ENCODE results near the gene ATP2A1. TPM values are rescaled to one million over a fixed set of nuclear protein-coding genes. Genes with fewer than 3 reads are reported as not detected.

The ATP2A1 gene
- total RNA-seq, 1 experiment from 2014 or later, result not detected

GRCh38 chr16:28898942-28899341 is 20.7 kb downstream of the ATP2A1 start:
- no peak for DNase-seq (ENCODE audit: low read depth, low spot score)
- in situ Hi-C loops (cut with HindIII; ENCODE audit: low pct_unique_long_range_greater_than_20kb, low sequenced_read_pairs), result no loop called here

DNA sequence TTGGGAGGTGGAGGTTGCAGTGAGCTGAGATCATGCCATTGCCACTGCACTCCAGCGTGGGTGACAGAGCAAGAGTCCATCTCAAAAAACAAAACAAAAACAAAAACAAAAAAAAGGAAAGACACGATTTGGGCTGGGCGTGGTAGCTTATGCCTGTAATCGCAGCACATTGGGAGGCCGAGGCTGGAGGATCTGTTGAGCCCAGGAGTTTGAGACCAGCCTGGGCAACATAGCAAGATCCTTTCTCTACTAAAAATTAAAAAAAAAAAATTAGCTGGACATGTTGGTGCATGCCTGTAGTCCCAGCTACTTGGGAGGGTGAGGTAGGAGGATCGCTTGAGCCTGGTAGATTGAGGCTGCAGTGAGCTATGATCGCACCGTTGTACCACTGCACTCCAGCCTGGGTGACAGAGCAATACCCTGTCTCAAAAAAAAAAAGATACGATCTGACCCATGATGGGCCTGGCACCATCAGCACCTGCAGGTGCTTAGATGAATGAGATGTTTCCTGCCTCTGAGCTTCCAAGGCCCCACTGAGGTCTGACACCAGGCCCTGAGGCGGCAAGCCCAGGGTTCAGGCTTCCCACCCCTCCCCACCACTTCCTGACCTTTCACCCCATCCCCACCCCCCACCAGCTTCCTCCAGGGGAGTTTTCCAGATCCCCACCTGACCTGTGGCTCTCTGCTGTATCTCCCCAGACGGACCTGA is 21.7 kb downstream of the ATP2A1 start:
- in situ Hi-C loops (cut with HindIII; ENCODE audit: low pct_unique_long_range_greater_than_20kb, low sequenced_read_pairs), result no loop called here

DNA sequence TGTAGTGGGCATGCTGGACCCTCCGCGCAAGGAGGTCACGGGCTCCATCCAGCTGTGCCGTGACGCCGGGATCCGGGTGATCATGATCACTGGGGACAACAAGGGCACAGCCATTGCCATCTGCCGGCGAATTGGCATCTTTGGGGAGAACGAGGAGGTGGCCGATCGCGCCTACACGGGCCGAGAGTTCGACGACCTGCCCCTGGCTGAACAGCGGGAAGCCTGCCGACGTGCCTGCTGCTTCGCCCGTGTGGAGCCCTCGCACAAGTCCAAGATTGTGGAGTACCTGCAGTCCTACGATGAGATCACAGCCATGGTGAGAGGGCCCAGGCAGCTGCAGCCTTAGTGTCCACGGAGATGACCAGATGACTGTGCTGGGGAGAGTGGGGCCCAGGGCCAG is 22.3 kb downstream of the ATP2A1 start:
- in situ Hi-C loops (cut with HindIII; ENCODE audit: low pct_unique_long_range_greater_than_20kb, low sequenced_read_pairs), result no loop called here
- DNase-seq (ENCODE audit: low read depth, low spot score), result no peak

More for the DNA sequence above, 21.7 kb downstream of the ATP2A1 start:
- DNase-seq (ENCODE audit: low read depth, low spot score), result no peak

DNA sequence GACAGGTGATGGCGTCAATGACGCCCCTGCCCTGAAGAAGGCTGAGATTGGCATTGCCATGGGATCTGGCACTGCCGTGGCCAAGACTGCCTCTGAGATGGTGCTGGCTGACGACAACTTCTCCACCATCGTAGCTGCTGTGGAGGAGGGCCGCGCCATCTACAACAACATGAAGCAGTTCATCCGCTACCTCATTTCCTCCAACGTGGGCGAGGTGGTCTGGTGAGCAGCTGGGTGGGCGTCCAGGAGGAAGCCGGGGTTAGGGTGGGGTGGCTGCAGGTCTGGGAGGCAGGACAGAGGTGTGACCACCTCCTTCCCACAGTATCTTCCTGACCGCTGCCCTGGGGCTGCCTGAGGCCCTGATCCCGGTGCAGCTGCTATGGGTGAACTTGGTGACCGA is 23.6 kb downstream of the ATP2A1 start:
- no peak for DNase-seq (ENCODE audit: low read depth, low spot score)
- in situ Hi-C loops (cut with HindIII; ENCODE audit: low pct_unique_long_range_greater_than_20kb, low sequenced_read_pairs), result no loop called here

DNA sequence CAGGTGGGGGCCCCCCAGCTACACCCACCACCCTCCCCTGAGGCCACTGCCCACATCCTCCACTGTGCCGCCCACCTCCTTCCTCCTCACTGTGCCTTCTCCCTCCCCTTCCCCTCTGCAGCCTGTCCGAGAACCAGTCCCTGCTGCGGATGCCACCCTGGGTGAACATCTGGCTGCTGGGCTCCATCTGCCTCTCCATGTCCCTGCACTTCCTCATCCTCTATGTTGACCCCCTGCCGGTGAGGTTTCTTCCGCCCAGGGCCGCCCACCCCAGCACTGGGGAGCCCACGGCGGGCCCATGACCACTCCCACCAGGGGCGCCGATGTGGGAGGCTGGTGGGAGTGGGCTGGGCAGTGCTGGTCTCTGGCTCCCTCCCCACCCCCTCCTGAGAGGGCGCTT is 24.6 kb downstream of the ATP2A1 start:
- in situ Hi-C loops (cut with HindIII; ENCODE audit: low pct_unique_long_range_greater_than_20kb, low sequenced_read_pairs), result no loop called here
- DNase-seq (ENCODE audit: low read depth, low spot score), result no peak

DNA sequence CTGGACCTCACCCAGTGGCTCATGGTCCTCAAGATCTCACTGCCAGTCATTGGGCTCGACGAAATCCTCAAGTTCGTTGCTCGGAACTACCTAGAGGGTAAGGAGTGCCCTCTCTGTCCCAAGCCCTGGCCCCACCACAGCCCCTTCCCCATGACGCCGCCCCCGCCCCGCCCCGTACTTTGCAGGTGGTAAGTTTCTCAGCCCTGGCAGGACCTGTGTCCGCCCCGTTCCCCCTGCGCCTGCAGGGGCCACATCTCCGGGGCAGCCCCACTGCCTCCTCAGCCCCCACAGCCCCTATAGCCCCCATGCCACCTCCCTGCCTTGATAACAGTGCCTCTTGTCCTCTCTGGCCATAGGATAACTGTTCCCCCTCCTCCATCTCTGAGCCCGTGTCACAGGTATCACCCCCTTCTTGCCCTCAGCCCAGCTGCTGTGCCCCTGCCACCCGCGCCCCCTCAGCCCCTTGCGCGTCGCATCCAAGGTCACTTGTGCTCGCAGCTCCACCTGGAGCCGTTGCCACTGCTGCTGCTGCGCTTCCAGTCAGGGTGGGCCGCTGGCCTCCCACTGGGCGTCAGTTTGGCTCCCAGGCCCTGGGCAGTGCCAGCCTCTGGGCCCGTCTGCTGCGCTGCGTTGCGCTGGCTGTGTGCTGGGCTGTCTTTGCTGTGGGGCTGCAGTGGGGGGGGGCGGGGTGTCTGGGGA is 25.2 kb downstream of the ATP2A1 start:
- in situ Hi-C loops (cut with HindIII; ENCODE audit: low pct_unique_long_range_greater_than_20kb, low sequenced_read_pairs), result no loop called here
- no peak for DNase-seq (ENCODE audit: low read depth, low spot score)

GRCh38 chr16:28904363-28904762 is 26.1 kb downstream of the ATP2A1 start:
- in situ Hi-C loops (cut with HindIII; ENCODE audit: low pct_unique_long_range_greater_than_20kb, low sequenced_read_pairs), result no loop called here
- no peak for DNase-seq (ENCODE audit: low read depth, low spot score)

DNA sequence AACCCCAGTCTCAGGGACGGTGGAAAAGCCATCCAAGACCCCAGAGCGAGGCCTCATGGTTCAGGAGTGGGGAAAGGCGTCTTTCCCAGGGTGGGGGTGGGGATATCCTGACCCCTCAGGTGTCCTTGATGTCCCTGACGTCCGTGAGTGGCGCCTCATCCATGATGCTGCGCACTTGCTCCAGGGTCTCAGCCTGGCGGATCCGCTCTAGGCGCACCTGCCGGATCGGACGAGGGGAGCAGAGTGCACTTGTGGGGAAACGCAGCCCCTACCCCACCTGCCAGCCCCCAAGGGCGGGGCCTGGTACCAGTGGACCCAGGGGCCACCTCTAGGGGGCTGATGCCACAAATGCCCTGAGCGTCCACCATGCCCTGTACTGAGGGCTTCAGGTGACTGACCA is 26.5 kb downstream of the ATP2A1 start:
- DNase-seq (ENCODE audit: low read depth, low spot score), result no peak
- in situ Hi-C loops (cut with HindIII; ENCODE audit: low pct_unique_long_range_greater_than_20kb, low sequenced_read_pairs), result no loop called here

DNA sequence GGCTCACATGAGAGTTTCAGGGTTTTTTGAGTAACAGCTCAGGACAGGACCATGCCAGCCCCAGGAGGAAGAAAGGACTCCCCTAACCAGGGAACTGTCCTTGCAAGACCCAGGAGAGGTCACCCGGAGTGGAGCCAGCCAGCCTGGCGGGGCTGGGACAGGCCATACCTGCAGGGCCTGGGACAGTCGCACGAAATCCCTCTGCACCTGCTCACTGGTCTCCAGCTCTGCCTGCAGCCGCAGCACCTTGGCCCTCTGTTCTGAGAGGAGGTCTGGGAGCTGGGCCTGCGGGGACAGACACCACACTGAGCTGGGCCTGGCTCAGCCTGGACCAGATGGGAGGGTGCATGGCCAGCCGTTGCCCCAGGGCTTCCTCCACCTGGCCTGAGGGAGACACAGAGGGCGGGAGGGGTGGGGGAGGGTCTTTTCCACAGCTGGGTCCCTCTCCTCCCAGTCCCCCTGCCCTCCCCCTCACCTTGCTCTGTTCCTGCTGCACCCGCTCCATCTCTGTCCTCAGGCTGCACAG is 27.0 kb downstream of the ATP2A1 start:
- in situ Hi-C loops (cut with HindIII; ENCODE audit: low pct_unique_long_range_greater_than_20kb, low sequenced_read_pairs), result no loop called here
- no peak for DNase-seq (ENCODE audit: low read depth, low spot score)

GRCh38 chr16:28905800-28906372 is 27.6 kb downstream of the ATP2A1 start:
- no peak for DNase-seq (ENCODE audit: low read depth, low spot score)
- in situ Hi-C loops (cut with HindIII; ENCODE audit: low pct_unique_long_range_greater_than_20kb, low sequenced_read_pairs), result no loop called here

GRCh38 chr16:28910086-28911031 is 32.1 kb downstream of the ATP2A1 start:
- no peak for DNase-seq (ENCODE audit: low read depth, low spot score)
- in situ Hi-C loops (cut with HindIII; ENCODE audit: low pct_unique_long_range_greater_than_20kb, low sequenced_read_pairs), result no loop called here

DNA sequence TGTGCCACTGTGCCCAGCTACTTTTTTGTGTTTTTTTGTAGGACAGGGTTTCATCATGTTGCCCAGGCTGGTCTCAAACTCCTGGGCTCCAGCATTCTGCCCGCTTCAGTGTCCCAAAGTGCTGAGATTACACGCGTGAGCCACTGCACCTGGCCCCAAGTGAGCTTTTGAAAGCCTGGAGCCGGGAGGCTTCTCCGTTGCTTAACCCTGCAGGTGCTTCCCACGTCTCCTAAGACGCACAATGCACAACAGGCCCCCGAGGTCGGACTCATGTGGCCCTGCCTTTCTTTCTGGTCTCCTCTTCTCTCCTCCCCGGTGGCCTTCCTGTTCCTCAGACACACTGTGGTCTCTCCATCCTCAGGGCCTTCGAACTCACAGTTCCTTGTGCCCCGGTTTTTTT is 34.3 kb downstream of the ATP2A1 start:
- in situ Hi-C loops (cut with HindIII; ENCODE audit: low pct_unique_long_range_greater_than_20kb, low sequenced_read_pairs), result no loop called here
- DNase-seq (ENCODE audit: low read depth, low spot score), result no peak

DNA sequence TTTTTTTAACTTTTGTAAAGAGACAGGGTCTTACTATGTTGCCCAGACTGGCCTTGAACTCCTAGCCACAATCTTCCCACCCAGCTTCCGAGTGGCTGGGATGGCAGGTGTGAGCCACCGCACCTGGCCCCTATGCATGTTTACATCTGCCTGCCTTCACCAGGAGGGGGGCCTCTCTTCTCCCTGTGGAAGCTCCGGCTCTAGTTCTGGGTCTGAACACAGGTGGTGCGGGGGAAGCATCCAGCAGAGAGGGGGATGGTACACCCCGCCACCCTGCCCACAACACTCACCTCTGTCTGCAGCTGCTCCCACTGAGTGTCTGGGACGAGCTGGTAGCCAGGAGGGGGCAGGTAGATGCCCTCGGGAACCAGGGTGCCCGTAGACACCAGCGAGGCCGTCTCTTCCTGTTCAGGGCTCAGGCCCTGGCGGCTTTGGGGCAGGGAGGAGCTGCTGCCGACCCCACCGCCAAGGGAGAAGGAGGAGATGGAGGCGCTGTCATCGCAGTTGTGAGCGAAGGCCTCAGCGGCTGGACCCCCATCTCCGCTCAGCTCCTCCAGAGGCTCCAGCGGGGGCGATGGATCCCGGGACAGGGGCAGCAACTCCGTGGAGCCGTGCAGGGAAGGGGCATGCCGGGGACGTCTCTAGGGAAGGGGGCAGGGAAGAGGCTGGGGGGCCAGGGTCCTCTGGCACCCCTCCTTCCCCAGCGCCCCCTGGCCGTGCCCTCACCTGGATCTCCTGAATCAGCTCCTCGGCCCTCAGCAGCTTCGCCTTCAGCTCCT is 35.8 kb downstream of the ATP2A1 start:
- no peak for DNase-seq (ENCODE audit: low read depth, low spot score)
- in situ Hi-C loops (cut with HindIII; ENCODE audit: low pct_unique_long_range_greater_than_20kb, low sequenced_read_pairs), result no loop called here

- DNase-seq (ENCODE audit: low read depth, low spot score), result no peak
- in situ Hi-C loops (cut with HindIII; ENCODE audit: low pct_unique_long_range_greater_than_20kb, low sequenced_read_pairs), result no loop called here
Observed at GRCh38 chr16:28915181-28915580, 36.9 kb downstream of the ATP2A1 start.

DNA sequence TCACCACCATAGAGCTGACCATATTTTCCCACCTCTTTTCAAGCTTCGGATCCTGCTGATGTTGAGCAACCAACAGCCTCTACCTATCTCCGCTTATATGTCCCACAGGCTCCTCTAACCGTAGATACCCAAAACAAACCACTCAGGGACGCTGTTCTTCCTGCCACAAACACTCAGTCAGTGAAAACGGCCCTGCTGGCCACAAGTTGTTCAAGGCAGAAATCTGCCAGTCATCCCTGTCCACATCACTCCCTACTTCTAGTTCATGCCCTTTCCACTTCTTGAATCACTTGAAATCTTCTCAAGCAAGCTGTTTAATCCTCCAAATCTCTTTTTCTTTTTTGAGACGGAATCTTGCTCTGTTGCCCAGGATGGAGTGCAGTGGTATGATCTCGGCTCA is 38.8 kb downstream of the ATP2A1 start:
- DNase-seq (ENCODE audit: low read depth, low spot score), result peak; percentile 17

GRCh38 chr16:28918698-28919097 is 40.4 kb downstream of the ATP2A1 start:
- in situ Hi-C loops (cut with HindIII; ENCODE audit: low pct_unique_long_range_greater_than_20kb, low sequenced_read_pairs), result no loop called here
- no peak for DNase-seq (ENCODE audit: low read depth, low spot score)

More for the DNA sequence above, 38.8 kb downstream of the ATP2A1 start:
- in situ Hi-C loops (cut with HindIII; ENCODE audit: low pct_unique_long_range_greater_than_20kb, low sequenced_read_pairs), result no loop called here

DNA sequence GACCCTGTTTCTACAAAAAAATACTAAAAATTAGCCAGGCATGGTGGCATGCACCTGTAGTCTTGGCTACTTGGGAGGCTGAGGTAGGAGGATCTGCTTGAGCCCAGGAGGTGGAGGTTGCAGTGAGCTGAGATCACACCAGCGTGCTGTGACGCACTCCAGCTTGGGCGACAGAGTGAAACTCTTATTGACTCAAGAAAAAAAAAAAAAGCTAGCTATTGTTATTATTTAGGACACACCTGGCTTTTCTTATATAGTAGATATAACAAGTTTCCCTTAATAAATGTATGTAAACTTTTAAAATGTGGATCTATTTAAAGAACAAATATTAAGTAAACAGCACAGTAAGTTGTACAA is 44.9 kb downstream of the ATP2A1 start:
- in situ Hi-C loops (cut with HindIII; ENCODE audit: low pct_unique_long_range_greater_than_20kb, low sequenced_read_pairs), result no loop called here
- no peak for DNase-seq (ENCODE audit: low read depth, low spot score)

Measured in SK-MEL-5 (cell line).